Measurements from ENCODE around the gene LRRFIP1. TPM values are rescaled to one million over a fixed set of nuclear protein-coding genes. Genes with fewer than 3 reads are reported as not detected.
A peak's percentile ranks its signal among the peaks of the same experiment; 100 is the strongest.

Gene LRRFIP1
- total and polyA plus RNA-seq, 2 of the 13 experiments (the other 11 are each of a cell fraction or from before 2014, with no cell fraction given): 15.9 to 40.5 TPM

GRCh38 chr2:237680702-237681478, 53.5 kb downstream of the LRRFIP1 start (continued):
- TF ChIP-seq PAXIP1 (CRISPR knock-in tag; conservative IDR thresholded peaks at IDR 0.05) (peak; percentile 98), GATA4 (IDR thresholded peaks at IDR 0.05; ENCODE audit: borderline replicate concordance, low read depth) (peak; percentile 25; the same call in 1 of the 2 replicates), ZNF609 (CRISPR knock-in tag; IDR thresholded peaks at IDR 0.05; ENCODE audit: borderline replicate concordance) (peak; percentile 89), SALL1 (CRISPR knock-in tag; IDR thresholded peaks at IDR 0.05) (peak; percentile 79), HBP1 (CRISPR knock-in tag; IDR thresholded peaks at IDR 0.05; ENCODE audit: low read depth) (0 out of 2 replicates have a peak, but pooled peaks have one; percentile 46), HNF4A (CRISPR knock-in tag; IDR thresholded peaks at IDR 0.05) (peak; percentile 82), NFRKB (IDR thresholded peaks at IDR 0.05) (no peak), ZNF501 (CRISPR knock-in tag; IDR thresholded peaks at IDR 0.05) (peak; percentile 6; the same call in 1 of the 2 replicates), KLF12 (CRISPR knock-in tag; IDR thresholded peaks at IDR 0.05; ENCODE audit: borderline replicate concordance) (no peak), PRDM10 (CRISPR knock-in tag; IDR thresholded peaks at IDR 0.05; ENCODE audit: low read depth) (peak; percentile 63; the same call in 1 of the 2 replicates), HOXA3 (CRISPR knock-in tag; IDR thresholded peaks at IDR 0.05) (no peak; the same call in 1 of the 2 replicates), MZF1 (CRISPR knock-in tag; IDR thresholded peaks at IDR 0.05; ENCODE audit: borderline replicate concordance) (no peak), SIN3B (IDR thresholded peaks at IDR 0.05; ENCODE audit: low read length) (no peak), DPF2 (CRISPR knock-in tag; IDR thresholded peaks at IDR 0.05; ENCODE audit: borderline replicate concordance, low read depth) (peak; percentile 91), THAP11 (CRISPR knock-in tag; IDR thresholded peaks at IDR 0.05) (peak; percentile 39; the same call in 1 of the 2 replicates)

All from HepG2 (cell line).